ENCODE data around the gene CRABP1. TPM values are rescaled to one million over a fixed set of nuclear protein-coding genes. Genes with fewer than 3 reads are reported as not detected.

The CRABP1 gene
- not detected for total RNA-seq

DNA sequence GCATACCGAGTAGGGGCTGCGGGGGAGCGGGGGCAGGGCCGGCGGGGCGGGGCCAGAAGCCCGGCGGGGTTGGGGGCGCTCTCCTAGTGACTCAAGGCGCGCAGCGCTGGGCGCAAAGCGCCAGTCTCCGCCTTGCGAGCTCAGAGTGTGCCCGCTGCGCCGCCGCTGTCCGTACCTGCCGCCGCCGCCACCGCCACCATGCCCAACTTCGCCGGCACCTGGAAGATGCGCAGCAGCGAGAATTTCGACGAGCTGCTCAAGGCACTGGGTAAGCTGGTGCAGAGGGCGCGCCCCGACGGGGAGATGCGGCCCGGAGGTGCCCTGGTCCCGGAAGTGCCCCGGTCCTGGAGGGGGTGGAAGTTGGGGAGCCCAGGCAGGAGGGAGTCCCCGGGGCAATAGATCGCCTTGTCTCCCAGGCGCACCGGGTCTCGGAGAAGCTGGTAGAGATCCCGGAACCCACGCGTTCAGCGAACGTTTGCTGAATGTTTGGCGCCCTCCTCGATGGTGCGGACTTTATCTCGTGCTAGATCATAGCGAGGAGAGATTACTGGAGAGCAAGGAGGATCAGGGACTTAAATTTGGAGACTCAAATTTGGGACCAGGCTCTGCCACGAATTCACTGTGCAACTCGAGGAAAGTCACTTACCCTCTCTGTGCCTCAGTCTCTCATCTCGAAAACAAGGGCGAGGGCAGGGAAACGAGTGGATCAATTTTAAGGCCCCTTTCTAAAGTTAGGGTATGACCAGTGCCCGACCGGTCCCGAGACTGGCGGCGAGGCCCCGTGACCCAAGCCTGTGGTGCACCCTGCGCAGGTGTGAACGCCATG lies at the start of gene CRABP1:
Gene CRABP1, plus strand, starts transcription at position 123 of the 826 bp plus-strand sequence. Its CDS starts 76 bp downstream, at position 199.
- Mint-ChIP-seq H3K4me1 (no peaks in the 10 kb centered on the region), H3K9me3 (no peaks in the 10 kb centered on the region), H3K27me3 (peaks cover 22% of the 10 kb centered on the region), H3K36me3 (ENCODE audit: low read depth) (no peaks in the 10 kb centered on the region), H3K4me3 (no peak within 1 kb of the TSS), H3K27ac (no peak within 1 kb of the TSS)
- ATAC-seq (replicated peaks), result no peak

DNA sequence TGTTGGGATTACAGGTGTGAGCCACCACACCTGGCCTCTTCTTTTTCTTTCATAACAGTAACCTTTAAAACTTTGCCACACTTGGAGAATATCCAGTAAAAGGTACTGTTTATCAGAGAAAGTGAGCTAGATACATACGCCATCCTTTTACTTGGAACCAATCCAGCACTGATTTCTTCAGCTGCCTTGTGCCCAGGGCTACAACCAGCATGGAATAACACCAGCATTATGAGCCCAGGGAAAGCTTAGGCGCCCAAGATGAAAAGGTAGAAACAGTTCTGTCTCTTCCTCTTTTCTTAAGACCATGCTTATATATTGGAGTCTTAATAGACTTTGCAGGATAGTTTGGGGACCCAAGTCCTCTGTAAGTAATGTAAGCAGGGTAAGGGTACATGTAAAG lies 49.1 kb upstream of the CRABP1 start:
- Mint-ChIP-seq H3K9me3 (no peaks in the 10 kb centered on the region), H3K27ac (no peak overlapping the region), H3K4me3 (no peak overlapping the region), H3K36me3 (ENCODE audit: low read depth) (peaks cover 92% of the 10 kb centered on the region), H3K27me3 (no peaks in the 10 kb centered on the region), H3K4me1 (no peaks in the 10 kb centered on the region)
- no peak for ATAC-seq (replicated peaks)

DNA sequence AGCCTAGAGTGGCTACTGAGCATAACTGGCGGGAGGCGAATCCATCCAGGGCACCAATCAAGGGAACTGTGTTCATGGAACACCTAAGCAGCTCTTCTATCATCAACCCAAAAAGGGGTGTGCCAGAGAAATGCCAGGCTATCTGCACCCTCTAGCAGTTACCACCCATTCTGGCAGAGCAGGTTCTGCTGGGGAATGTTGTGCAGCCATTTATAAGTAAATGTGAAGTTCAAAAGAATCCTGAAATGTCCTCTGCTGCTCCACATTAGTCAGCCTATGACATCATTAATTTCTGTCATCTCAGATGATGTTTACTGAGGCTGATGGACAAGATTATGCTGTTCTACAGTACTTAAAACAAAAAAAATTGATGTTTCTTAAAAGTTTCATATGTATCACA lies 48.5 kb upstream of the CRABP1 start:
- peaks cover 85% of the 10 kb centered on the region for H3K36me3 Mint-ChIP-seq (ENCODE audit: low read depth)
- no peaks in the 10 kb centered on the region for H3K9me3 Mint-ChIP-seq
- H3K27me3 Mint-ChIP-seq, result no peaks in the 10 kb centered on the region
- H3K4me1 Mint-ChIP-seq, result no peaks in the 10 kb centered on the region
- ATAC-seq (replicated peaks), result no peak
- H3K27ac Mint-ChIP-seq, result no peak overlapping the region
- H3K4me3 Mint-ChIP-seq, result no peak overlapping the region

DNA sequence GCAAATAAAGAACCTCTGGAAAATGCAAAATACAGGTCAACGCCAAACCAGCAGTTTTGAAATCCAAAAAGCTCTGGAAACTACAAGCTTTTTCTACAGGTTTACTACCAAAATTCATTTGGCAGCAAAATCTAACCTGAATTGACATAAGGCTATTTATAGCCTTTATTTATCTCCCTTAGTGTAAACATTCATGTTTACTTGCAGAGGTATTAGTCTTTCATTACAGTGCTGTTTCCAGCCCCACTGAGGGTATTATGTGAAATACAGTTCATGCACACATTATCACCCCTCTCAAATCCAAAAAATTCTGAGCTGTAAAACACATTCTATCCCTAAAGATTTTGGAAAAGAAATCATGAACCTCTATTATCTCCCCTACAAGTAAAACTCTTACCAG lies 47.9 kb upstream of the CRABP1 start:
- ATAC-seq (replicated peaks), result no peak
- Mint-ChIP-seq H3K27ac (no peak overlapping the region), H3K4me3 (no peak overlapping the region)

DNA sequence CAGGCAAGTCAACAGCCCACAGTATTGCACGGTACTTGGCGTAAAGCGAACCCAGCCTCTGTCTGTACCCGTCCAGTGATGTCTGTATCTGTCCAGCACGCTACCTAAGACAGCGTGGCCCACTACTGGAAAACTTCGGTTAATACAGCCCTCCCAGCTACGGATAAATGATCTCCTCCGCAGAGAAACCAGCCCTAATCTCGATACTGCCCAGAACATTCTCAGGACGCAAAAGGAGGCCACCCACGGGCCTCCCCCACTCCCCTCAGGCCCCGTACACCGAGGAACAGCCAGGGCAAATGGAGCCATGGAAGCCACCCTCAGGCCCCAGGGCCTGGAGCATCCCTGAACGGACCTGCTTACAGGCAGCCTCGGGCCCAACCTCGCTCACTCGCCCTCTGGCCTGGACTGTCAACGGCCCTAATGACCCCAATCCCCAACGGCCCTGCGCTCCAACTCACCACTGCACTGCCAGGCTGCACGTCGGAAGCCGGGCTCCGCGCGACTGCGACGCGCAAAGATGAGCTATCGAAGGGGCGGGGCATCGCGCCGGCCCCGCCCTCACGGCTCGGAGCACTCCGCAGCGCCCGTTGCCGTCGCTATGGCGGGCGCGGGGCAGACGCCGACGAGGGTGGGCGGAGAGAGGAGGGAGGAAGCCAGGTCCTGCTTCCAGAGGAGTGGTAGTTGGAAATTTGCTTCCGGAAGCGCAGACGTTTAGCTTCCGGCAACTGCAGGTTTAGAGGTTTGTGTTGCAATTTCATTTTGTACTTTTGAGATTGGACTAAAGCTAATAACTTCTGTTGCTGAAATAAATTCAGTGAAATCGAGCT lies 40.8 kb upstream of the CRABP1 start, which contains the start of gene SKIC8:
Gene SKIC8, minus strand, starts transcription at position 509 of the 830 bp plus-strand sequence. CDS start 3,923 bp downstream, outside the sequence.
- peaks cover 4% of the 10 kb centered on the region for H3K4me1 Mint-ChIP-seq
- no peaks in the 10 kb centered on the region for H3K9me3 Mint-ChIP-seq
- peak within 1 kb of the TSS; percentile 97 for H3K27ac Mint-ChIP-seq
- peak within 1 kb of the TSS; percentile 99 for H3K4me3 Mint-ChIP-seq
- H3K27me3 Mint-ChIP-seq, result no peaks in the 10 kb centered on the region
- peak; percentile 97 for ATAC-seq (replicated peaks)
- peaks cover 17% of the 10 kb centered on the region for H3K36me3 Mint-ChIP-seq (ENCODE audit: low read depth)

More for the DNA sequence above, 47.9 kb upstream of the CRABP1 start:
- no peaks in the 10 kb centered on the region for H3K27me3 Mint-ChIP-seq
- no peaks in the 10 kb centered on the region for H3K9me3 Mint-ChIP-seq
- no peaks in the 10 kb centered on the region for H3K4me1 Mint-ChIP-seq
- peaks cover 80% of the 10 kb centered on the region for H3K36me3 Mint-ChIP-seq (ENCODE audit: low read depth)

DNA sequence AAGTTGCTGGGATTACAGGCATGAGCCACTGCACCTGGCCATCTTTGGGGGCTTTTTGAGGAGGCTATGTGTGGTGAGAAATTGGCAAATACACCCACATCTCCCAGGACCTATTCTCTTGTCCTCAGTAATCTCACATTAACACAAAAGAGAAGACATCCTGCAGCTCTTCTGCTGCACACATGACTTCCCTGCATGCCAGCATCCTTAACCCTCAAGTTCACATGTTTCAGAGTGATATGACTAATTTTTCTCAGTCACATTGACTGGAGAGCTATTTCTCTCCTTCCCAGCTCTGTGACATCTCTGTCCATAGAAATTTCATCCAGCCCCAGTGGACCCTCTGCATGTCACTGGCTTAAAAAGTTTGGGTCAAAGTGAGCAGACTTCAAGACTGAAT lies 38.8 kb upstream of the CRABP1 start:
- peaks cover 4% of the 10 kb centered on the region for H3K4me1 Mint-ChIP-seq
- H3K27me3 Mint-ChIP-seq, result no peaks in the 10 kb centered on the region
- H3K27ac Mint-ChIP-seq, result no peak overlapping the region
- peaks cover 5% of the 10 kb centered on the region for H3K36me3 Mint-ChIP-seq (ENCODE audit: low read depth)
- H3K9me3 Mint-ChIP-seq, result no peaks in the 10 kb centered on the region
- H3K4me3 Mint-ChIP-seq, result peak overlapping the region; percentile 31
- no peak for ATAC-seq (replicated peaks)

DNA sequence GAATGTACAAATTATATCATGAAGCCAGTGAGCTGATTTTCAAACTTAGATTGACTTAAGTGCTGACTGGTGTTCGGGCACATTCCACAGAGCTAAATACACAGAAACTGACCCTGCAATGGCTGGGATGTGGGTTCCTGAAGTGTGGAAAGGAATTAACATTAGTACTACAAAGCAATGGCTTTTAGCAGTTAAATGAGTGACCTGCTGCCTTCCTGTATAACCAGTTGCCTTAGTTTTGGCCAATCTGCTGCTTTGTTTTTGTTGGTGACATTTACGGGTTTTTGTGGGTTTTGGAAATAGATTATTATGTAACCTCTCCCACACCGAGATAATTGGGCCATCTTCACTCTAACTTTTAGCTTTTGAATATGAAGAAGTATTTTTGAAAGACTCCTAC lies 38.3 kb upstream of the CRABP1 start:
- Mint-ChIP-seq H3K27ac (no peak overlapping the region), H3K4me1 (peaks cover 4% of the 10 kb centered on the region), H3K27me3 (no peaks in the 10 kb centered on the region), H3K36me3 (ENCODE audit: low read depth) (peaks cover 5% of the 10 kb centered on the region), H3K9me3 (no peaks in the 10 kb centered on the region), H3K4me3 (peak overlapping the region; percentile 31)
- no peak for ATAC-seq (replicated peaks)

DNA sequence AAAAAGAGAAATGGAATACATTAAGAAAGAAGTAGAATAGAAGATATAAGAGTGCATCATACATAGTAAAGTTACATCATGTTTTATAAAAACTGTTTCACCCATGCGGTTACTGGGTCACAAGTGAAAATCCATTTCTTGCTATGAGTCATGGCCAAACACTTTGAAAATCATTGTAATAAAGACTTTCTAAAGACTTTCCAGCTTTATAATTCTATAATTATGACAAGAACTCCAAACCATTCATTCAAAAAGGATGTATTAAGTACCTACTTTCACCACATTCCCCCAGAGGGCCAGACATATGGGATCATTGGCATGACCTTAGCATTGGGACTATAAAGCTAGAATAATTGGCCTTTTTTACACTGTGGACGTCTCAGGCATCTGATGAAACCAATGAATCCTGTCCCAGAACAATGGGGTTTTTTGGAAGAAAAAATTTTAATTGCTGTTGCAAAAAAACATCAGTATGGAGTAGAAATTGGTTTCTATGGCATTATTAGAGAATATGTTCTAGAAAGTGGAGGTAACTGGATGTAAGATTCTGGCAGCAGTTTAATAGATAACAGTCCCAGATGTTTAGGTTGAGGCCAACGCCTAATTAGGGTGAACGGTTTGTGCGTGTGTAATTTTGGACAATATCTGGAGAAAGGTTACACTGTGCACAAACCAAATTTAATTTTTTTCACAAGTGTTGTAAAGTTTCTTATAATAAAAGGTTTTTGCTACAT lies 37.4 kb upstream of the CRABP1 start:
- peaks cover 4% of the 10 kb centered on the region for H3K4me1 Mint-ChIP-seq
- no peaks in the 10 kb centered on the region for H3K27me3 Mint-ChIP-seq
- peak; percentile 20 for ATAC-seq (replicated peaks)
- peaks cover 5% of the 10 kb centered on the region for H3K36me3 Mint-ChIP-seq (ENCODE audit: low read depth)
- peak overlapping the region; percentile 32 for H3K27ac Mint-ChIP-seq
- H3K9me3 Mint-ChIP-seq, result no peaks in the 10 kb centered on the region
- no peak overlapping the region for H3K4me3 Mint-ChIP-seq

DNA sequence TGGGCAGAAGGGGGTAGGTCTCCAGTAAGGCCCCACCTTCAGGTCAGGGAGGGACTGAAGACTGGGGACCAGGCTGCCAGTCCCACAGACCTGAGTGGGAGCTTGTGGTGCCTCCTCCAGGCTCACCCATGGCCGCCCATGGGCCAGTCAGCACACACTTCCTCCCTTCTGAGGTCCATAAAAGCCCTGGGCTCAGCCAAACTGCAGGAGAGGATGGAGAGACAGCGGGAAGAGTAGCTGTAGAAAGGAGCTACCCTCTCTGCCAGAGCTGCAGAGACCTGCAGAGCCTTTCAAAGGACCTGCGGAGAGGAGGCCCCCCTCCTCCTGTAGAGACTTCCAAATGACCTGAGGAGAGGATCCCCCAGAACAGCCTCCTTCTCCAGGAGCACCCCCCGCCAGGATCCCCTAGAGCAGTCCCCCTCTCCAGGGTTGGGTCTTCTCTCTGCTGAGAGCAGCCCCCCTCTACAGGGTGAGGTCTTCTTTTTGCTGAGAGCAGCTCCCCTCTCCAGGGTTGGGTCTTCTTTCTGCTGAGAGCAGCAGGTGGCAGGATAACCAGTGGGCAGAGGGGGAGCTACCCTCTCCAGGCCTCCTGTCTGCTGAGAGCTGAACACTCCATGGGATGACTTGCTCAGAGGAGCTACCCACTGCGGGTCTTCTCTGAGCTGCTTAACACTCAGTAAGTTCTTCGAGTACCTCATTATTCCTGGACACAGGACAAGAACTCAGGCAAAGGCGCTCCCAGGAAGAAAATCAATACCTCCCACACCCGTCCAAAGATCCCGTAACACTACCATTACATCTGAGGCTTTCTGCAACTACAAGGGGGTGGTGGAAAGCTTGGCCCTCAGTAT lies 35.7 kb upstream of the CRABP1 start:
- peaks cover 4% of the 10 kb centered on the region for H3K27me3 Mint-ChIP-seq
- H3K4me1 Mint-ChIP-seq, result no peaks in the 10 kb centered on the region
- H3K9me3 Mint-ChIP-seq, result no peaks in the 10 kb centered on the region
- H3K36me3 Mint-ChIP-seq (ENCODE audit: low read depth), result peaks cover under 1% of the 10 kb centered on the region
- no peak overlapping the region for H3K4me3 Mint-ChIP-seq
- no peak for ATAC-seq (replicated peaks)
- no peak overlapping the region for H3K27ac Mint-ChIP-seq

DNA sequence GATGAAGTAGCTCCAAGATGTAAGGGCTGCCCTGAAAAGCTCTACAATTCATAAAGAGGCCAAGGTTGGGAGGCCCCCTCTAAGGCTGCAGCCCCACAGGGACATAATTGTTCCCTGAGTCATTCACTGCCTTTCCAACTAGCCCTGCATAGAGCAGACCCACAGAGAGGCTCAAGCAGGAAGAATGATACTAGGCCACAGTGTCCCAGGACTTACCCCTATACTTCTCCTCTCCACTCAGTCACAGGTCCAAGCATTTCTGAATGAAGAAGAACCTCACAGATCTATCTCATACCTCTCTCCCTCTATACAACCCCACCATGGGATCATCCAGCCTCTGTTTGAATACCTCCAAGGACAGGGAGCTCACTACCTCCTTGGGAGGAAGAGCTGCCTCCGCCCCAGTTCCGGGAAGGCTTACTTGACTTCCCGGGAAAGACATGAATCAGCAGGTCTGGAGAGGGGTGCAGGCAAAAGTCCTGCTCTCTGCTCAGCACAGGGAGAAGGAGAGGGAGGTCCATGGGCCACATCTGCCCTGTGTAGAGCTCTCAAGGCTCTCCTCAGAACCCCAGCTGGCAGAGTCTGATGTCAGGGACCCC lies 33.9 kb upstream of the CRABP1 start:
- Mint-ChIP-seq H3K4me3 (no peak overlapping the region), H3K4me1 (no peaks in the 10 kb centered on the region), H3K36me3 (ENCODE audit: low read depth) (no peaks in the 10 kb centered on the region), H3K27me3 (peaks cover 7% of the 10 kb centered on the region), H3K27ac (no peak overlapping the region), H3K9me3 (no peaks in the 10 kb centered on the region)
- no peak for ATAC-seq (replicated peaks)

DNA sequence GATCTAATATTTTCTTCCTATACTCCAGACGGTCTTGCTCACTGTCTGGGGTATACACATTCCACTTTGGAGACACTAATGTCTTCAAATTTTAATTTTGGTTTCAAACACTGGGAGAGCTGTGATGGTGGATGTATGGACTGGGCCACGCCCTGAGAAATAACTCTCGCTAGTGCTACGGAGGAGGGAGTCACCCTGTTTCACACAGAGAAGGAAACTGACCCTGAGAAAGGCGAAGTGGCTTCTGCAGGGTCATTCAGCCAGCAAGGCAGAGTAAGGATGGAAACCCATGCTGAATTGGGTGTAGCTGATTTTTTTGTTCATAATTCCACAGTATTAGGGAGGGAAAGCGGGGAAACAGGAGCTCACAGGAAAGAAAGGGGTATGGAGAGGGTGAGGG lies 32.2 kb upstream of the CRABP1 start:
- Mint-ChIP-seq H3K36me3 (ENCODE audit: low read depth) (no peaks in the 10 kb centered on the region), H3K27ac (no peak overlapping the region)

DNA sequence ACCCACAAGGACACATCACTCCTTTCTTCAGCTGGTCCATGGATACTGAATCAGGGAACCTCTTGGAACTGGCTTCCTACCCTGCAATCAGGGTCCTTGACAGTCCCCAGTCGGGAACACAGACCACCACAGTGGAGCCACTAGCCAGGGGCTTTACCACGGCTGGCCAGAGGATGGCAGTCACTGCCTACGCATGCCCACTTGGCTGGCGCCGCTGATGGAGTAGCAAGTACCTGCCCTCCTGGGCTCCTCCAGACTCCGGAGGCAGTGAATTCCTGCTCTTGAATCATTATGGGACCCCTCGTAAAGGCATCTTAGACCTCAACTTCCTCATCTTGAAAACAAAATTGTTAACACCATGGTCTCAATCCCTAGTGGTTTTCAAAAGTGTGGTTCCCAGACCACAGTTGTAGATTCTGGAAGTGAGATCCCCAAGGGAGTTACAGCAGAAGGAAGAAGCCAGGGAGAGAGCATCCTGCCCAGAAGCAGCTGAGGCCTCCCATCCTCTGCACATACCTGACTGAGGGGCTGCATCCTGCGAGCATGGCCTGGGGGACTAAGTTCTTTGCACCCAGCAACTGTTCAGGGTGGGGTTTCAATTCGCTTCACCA lies 31.6 kb upstream of the CRABP1 start:
- Mint-ChIP-seq H3K9me3 (no peaks in the 10 kb centered on the region), H3K27ac (no peak overlapping the region), H3K36me3 (ENCODE audit: low read depth) (no peaks in the 10 kb centered on the region), H3K27me3 (peaks cover 7% of the 10 kb centered on the region), H3K4me1 (no peaks in the 10 kb centered on the region), H3K4me3 (no peak overlapping the region)
- ATAC-seq (replicated peaks), result peak; percentile 72

More for the DNA sequence above, 32.2 kb upstream of the CRABP1 start:
- Mint-ChIP-seq H3K27me3 (peaks cover 7% of the 10 kb centered on the region), H3K9me3 (no peaks in the 10 kb centered on the region), H3K4me3 (no peak overlapping the region), H3K4me1 (no peaks in the 10 kb centered on the region)
- no peak for ATAC-seq (replicated peaks)

DNA sequence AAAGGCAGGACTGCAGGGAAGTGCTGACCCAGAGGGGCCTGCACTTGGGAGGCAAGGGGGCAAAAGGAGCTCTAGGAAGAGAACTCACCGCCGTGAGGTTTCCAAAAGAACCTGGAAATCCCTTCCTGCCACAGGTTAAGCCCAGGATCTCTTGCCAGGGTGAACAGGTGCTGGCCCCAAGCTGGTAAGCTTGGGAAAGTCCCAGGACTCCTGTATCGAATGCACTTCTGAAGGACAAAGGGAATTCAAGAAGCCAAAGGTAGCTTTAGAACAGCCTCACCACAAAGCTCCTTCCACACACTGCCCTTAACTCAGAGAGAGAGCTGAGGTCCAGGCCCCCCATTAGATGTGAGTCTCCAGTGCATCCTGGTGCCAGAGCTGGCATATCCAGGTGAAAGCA lies 28.9 kb upstream of the CRABP1 start:
- Mint-ChIP-seq H3K27ac (no peak overlapping the region), H3K27me3 (peaks cover 10% of the 10 kb centered on the region), H3K36me3 (ENCODE audit: low read depth) (no peaks in the 10 kb centered on the region), H3K4me1 (no peaks in the 10 kb centered on the region), H3K4me3 (no peak overlapping the region), H3K9me3 (no peaks in the 10 kb centered on the region)
- no peak for ATAC-seq (replicated peaks)

Measured in activated T-helper 17 cell treated with anti-CD3 and anti-CD28 coated beads, Interleukin-2, amount 50 U/mL, for 72 hours (primary cell).